WTC11 (cell line): ENCODE results near the gene NKX2-3. TPM values are rescaled to one million over a fixed set of nuclear protein-coding genes. Genes with fewer than 3 reads are reported as not detected.

ENCODE experiments used
- ATAC-seq: fragments of 200-7000 bp; cut with Tn5 transposase; 2 replicates; pipeline ENCODE4 v1.10.0; 2021; ENCODE audit warnings: mild to moderate bottlenecking, moderate library complexity
- CTCF ChIA-PET: fragments of 300-600 bp; sonication (Branson Sonifier 250); formaldehyde crosslinking; loops from one replicate; lab custom pipeline; 2021; ENCODE audit warnings: antibody characterized with exemption; lab: Charles Lee
- POLR2A ChIA-PET: fragments of 350-600 bp; sonication (Branson Sonifier 250); formaldehyde crosslinking; loops from one replicate; lab custom pipeline; 2021; ENCODE audit warnings: antibody characterized with exemption; lab: Charles Lee
- DNase-seq: peaks from one replicate; pipeline ENCODE4 v3.0.0; 2021; ENCODE audit warnings: low spot score
- H3K27ac Mint-ChIP-seq: 2 replicates; pipeline ENCODE4 v1.8.0; 2021; ENCODE audit warnings: mixed read lengths
- H3K27me3 Mint-ChIP-seq: 2 replicates; pipeline ENCODE4 v1.8.0; 2021; ENCODE audit warnings: low read depth, mild to moderate bottlenecking, moderate library complexity, mixed read lengths
- H3K36me3 Mint-ChIP-seq: 2 replicates; pipeline ENCODE4 v1.8.0; 2021; ENCODE audit warnings: mixed read lengths
- H3K4me1 Mint-ChIP-seq: 2 replicates; pipeline ENCODE4 v1.8.0; 2022; ENCODE audit warnings: mixed read lengths
- H3K4me3 Mint-ChIP-seq: 2 replicates; pipeline ENCODE4 v1.8.0; 2021; ENCODE audit warnings: mild to moderate bottlenecking, moderate library complexity, mixed read lengths
- H3K9me3 Mint-ChIP-seq: 2 replicates; pipeline ENCODE4 v1.8.0; 2021; ENCODE audit warnings: mixed read lengths
- ARID4B ChIP-seq: sonication (generic); formaldehyde crosslinking; IDR thresholded peaks from 2 replicates; pipeline ENCODE4 v1.8.0; 2023; ENCODE audit warnings: missing genetic modification reagents, mild to moderate bottlenecking, borderline replicate concordance
- CREB1 ChIP-seq: sonication (generic); formaldehyde crosslinking; IDR thresholded peaks from 2 replicates; pipeline ENCODE4 v1.8.0; 2023; ENCODE audit warnings: mild to moderate bottlenecking, missing genetic modification reagents
- CTCF ChIP-seq: fragments of 200-600 bp; IDR thresholded peaks from 2 replicates; pipeline ENCODE4 v1.8.0; 2022; ENCODE audit warnings: antibody characterized with exemption
- ELF4 ChIP-seq: sonication (generic); formaldehyde crosslinking; IDR thresholded peaks from 2 replicates; pipeline ENCODE4 v1.8.1; 2022; ENCODE audit warnings: low read depth, mild to moderate bottlenecking, moderate library complexity, missing genetic modification reagents
- GTF2I ChIP-seq: fragments of 250-450 bp; sonication (Bioruptor Pico); conservative IDR thresholded peaks from 2 replicates; pipeline ENCODE4 v1.4.0; 2021; ENCODE audit warnings: mild to moderate bottlenecking
- KAT7 ChIP-seq: sonication (generic); formaldehyde crosslinking; IDR thresholded peaks from 2 replicates; pipeline ENCODE4 v1.8.1; 2023; ENCODE audit warnings: missing genetic modification reagents, mild to moderate bottlenecking, borderline replicate concordance
- NR2C2 ChIP-seq: sonication (generic); formaldehyde crosslinking; IDR thresholded peaks from 2 replicates; pipeline ENCODE4 v1.8.0; 2022; ENCODE audit warnings: mild to moderate bottlenecking, missing genetic modification reagents
- RELA ChIP-seq: sonication (generic); formaldehyde crosslinking; IDR thresholded peaks from 2 replicates; pipeline ENCODE4 v1.8.1; 2022; ENCODE audit warnings: missing genetic modification reagents, mild to moderate bottlenecking, borderline replicate concordance
- SMAD4 ChIP-seq: sonication (generic); formaldehyde crosslinking; IDR thresholded peaks from 2 replicates; pipeline ENCODE4 v1.8.0; 2022; ENCODE audit warnings: mild to moderate bottlenecking, missing genetic modification reagents
- SOX15 ChIP-seq: fragments of 250-450 bp; sonication (Bioruptor Pico); IDR thresholded peaks from 2 replicates; pipeline ENCODE4 v1.9.0; 2021; ENCODE audit warnings: mild to moderate bottlenecking
- SP1 ChIP-seq: sonication (generic); formaldehyde crosslinking; conservative IDR thresholded peaks from 2 replicates; pipeline ENCODE4 v1.8.1; 2022; ENCODE audit warnings: missing genetic modification reagents
- TCF7 ChIP-seq: sonication (generic); formaldehyde crosslinking; IDR thresholded peaks from 2 replicates; pipeline ENCODE4 v1.8.0; 2022; ENCODE audit warnings: mild to moderate bottlenecking, low read depth, missing genetic modification reagents, moderate library complexity
- TEAD1 ChIP-seq: sonication (generic); formaldehyde crosslinking; IDR thresholded peaks from 2 replicates; pipeline ENCODE4 v1.8.0; 2022; ENCODE audit warnings: mild to moderate bottlenecking, missing genetic modification reagents
- TEAD4 ChIP-seq: sonication (generic); formaldehyde crosslinking; IDR thresholded peaks from 2 replicates; pipeline ENCODE4 v1.8.0; 2022; ENCODE audit warnings: mild to moderate bottlenecking, missing genetic modification reagents
- TP53 ChIP-seq: sonication (generic); formaldehyde crosslinking; IDR thresholded peaks from 2 replicates; pipeline ENCODE4 v1.8.1; 2023; ENCODE audit warnings: mild to moderate bottlenecking, missing genetic modification reagents
- ZBTB43 ChIP-seq: sonication (generic); formaldehyde crosslinking; IDR thresholded peaks from 2 replicates; pipeline ENCODE4 v1.8.1; 2023; ENCODE audit warnings: mild to moderate bottlenecking, missing genetic modification reagents
- ZMAT4 ChIP-seq: fragments of 250-450 bp; sonication (Bioruptor Pico); IDR thresholded peaks from 2 replicates; pipeline ENCODE4 v1.9.0; 2021; ENCODE audit warnings: mild to moderate bottlenecking
- ZNF219 ChIP-seq: sonication (generic); formaldehyde crosslinking; IDR thresholded peaks from 2 replicates; pipeline ENCODE4 v1.8.0; 2023; ENCODE audit warnings: missing genetic modification reagents, mild to moderate bottlenecking, borderline replicate concordance
- ZNF263 ChIP-seq: sonication (generic); formaldehyde crosslinking; IDR thresholded peaks from 2 replicates; pipeline ENCODE4 v1.8.1; 2022; ENCODE audit warnings: low read depth, mild to moderate bottlenecking, moderate library complexity, missing genetic modification reagents
- ZNF317 ChIP-seq: sonication (generic); formaldehyde crosslinking; IDR thresholded peaks from 2 replicates; pipeline ENCODE4 v1.8.1; 2023; ENCODE audit warnings: low read depth, mild to moderate bottlenecking, moderate library complexity, missing genetic modification reagents, borderline replicate concordance
- total RNA-seq: library from RNA; stranded (reverse); gene quantifications from 3 replicates; pipeline ENCODE4 v1.2.3, GENCODE V29; 2021
- TF ChIP-seq, protein P1 (sequence below): sonication (generic); formaldehyde crosslinking; IDR thresholded peaks from 2 replicates; pipeline ENCODE4 v1.8.1; 2023; ENCODE audit warnings: mild to moderate bottlenecking, moderate library complexity, missing genetic modification reagents

NKX2-3 gene
- total RNA-seq, 1 experiment from 2014 or later = not detected

DNA sequence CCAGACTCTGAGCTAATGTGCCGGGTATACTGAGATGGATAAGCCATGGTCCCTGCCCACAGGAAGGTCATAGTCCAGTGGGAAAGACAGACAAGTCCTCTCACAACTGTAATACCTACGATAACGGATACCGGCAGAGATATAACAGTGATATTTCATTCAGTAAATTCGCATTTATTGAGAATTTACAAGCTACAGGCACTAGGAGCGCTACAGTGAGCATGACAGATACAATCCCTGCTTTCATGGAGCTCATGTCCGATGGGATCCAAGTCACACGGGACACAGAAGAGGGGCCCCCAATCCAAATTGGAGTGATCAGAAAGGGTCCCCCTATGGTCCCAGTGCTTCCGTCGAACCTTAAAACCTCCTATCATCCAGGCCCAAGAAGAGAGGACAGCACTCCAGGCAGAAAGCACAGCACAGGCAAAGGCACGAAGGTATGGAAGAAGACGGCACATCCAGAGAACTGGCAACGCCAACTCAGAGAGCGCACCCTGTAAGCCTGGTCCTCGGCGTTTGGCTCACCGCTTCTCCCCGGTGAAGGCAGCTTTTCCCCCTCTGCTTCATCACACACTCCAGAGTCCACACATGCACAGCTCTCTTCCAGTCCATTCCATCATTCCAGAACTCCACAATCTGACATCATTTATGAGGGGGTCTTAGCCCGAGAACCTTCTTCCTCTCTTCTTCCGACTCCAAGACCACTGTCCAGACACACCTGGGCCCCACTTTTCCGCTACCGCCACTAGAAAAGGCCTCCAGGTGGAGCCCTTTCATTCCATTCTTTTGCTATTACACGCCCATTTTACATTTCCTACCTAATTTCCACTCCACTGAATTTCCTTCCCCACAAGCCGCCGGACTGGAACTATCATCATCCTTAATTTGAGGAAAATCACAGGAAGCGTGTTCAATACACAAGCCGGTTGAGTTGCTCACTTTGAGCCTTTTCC lies 47.8 kb upstream of the NKX2-3 start:
- POLR2A ChIA-PET = no interaction called here
- H3K27me3 Mint-ChIP-seq = peaks cover 22% of the 10 kb centered on the region

GRCh38 chr10:99487125-99487807 lies 45.5 kb upstream of the NKX2-3 start:
- Mint-ChIP-seq H3K36me3 (no peaks in the 10 kb centered on the region), H3K27ac (no peak overlapping the region), H3K9me3 (no peaks in the 10 kb centered on the region), H3K4me1 (no peaks in the 10 kb centered on the region), H3K27me3 (peaks cover 32% of the 10 kb centered on the region), H3K4me3 (no peak overlapping the region)
- DNase-seq = no peak
- ATAC-seq = no peak
- CTCF ChIA-PET = interaction anchor here (0.9 kb wide), 1 partner anchor 70 kb away, joined by 3 read pairs; no protein-coding TSS in a partner anchor
- TF ChIP-seq TEAD1 (CRISPR knock-in tag) (no peak), GTF2I (CRISPR knock-in tag) (no peak), ZBTB43 (CRISPR knock-in tag) (no peak), TP53 (CRISPR knock-in tag) (no peak), CREB1 (CRISPR knock-in tag) (no peak)
- POLR2A ChIA-PET = no interaction called here

More for the DNA sequence above, 47.8 kb upstream of the NKX2-3 start:
- Mint-ChIP-seq H3K27ac (no peak overlapping the region), H3K36me3 (no peaks in the 10 kb centered on the region), H3K4me1 (no peaks in the 10 kb centered on the region), H3K4me3 (no peak overlapping the region), H3K9me3 (peaks cover 5% of the 10 kb centered on the region)
- peak; percentile 44; the same call in 1 of the 2 replicates for TF ChIP-seq CTCF
- TF ChIP-seq SMAD4 (CRISPR knock-in tag) = no peak
- TF ChIP-seq NR2C2 = no peak
- DNase-seq (peak; percentile 50), ATAC-seq (peak; percentile 82)
- CTCF ChIA-PET = interaction anchor here (0.5 to 3.8 kb wide), 21 partner anchors 13 to 1668 kb away, joined by 3 to 25 read pairs (median 4); partner anchors contain the start of gene GOT1

GRCh38 chr10:99489271-99489670 lies 43.5 kb upstream of the NKX2-3 start:
- H3K4me3 Mint-ChIP-seq = no peak overlapping the region
- H3K4me1 Mint-ChIP-seq = no peaks in the 10 kb centered on the region
- H3K27ac Mint-ChIP-seq = no peak overlapping the region
- peaks cover 46% of the 10 kb centered on the region for H3K27me3 Mint-ChIP-seq
- POLR2A ChIA-PET = no interaction called here
- DNase-seq = no peak
- ATAC-seq = no peak
- H3K36me3 Mint-ChIP-seq = no peaks in the 10 kb centered on the region
- CTCF ChIA-PET = interaction anchor here (0.7 kb wide), 1 partner anchor 1026 kb away, joined by 3 read pairs; no protein-coding TSS in a partner anchor
- H3K9me3 Mint-ChIP-seq = no peaks in the 10 kb centered on the region
- TF ChIP-seq ZNF219 (CRISPR knock-in tag) = no peak
- TF ChIP-seq ZNF263 (CRISPR knock-in tag) = no peak
- TF ChIP-seq, protein P1, sequence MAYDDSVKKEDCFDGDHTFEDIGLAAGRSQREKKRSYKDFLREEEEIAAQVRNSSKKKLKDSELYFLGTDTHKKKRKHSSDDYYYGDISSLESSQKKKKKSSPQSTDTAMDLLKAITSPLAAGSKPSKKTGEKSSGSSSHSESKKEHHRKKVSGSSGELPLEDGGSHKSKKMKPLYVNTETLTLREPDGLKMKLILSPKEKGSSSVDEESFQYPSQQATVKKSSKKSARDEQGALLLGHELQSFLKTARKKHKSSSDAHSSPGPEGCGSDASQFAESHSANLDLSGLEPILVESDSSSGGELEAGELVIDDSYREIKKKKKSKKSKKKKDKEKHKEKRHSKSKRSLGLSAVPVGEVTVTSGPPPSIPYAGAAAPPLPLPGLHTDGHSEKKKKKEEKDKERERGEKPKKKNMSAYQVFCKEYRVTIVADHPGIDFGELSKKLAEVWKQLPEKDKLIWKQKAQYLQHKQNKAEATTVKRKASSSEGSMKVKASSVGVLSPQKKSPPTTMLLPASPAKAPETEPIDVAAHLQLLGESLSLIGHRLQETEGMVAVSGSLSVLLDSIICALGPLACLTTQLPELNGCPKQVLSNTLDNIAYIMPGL (CRISPR knock-in tag) = no peak
- no peak for TF ChIP-seq KAT7 (CRISPR knock-in tag)
- TF ChIP-seq ARID4B (CRISPR knock-in tag) = no peak
- TF ChIP-seq ZMAT4 (CRISPR knock-in tag) = no peak
- no peak for TF ChIP-seq TEAD4 (CRISPR knock-in tag)
- no peak for TF ChIP-seq RELA
- TF ChIP-seq SP1 (CRISPR knock-in tag) = no peak
- no peak for TF ChIP-seq SOX15 (CRISPR knock-in tag)
- no peak for TF ChIP-seq TCF7
- no peak for TF ChIP-seq ZNF317
- no peak for TF ChIP-seq ELF4
